ENCODE data around the gene NPFFR2. TPM values are rescaled to one million over a fixed set of nuclear protein-coding genes. Genes with fewer than 3 reads are reported as not detected.

The NPFFR2 gene
- total and polyA plus RNA-seq, 4 donors = 0.05 TPM; not detected in 3

DNA sequence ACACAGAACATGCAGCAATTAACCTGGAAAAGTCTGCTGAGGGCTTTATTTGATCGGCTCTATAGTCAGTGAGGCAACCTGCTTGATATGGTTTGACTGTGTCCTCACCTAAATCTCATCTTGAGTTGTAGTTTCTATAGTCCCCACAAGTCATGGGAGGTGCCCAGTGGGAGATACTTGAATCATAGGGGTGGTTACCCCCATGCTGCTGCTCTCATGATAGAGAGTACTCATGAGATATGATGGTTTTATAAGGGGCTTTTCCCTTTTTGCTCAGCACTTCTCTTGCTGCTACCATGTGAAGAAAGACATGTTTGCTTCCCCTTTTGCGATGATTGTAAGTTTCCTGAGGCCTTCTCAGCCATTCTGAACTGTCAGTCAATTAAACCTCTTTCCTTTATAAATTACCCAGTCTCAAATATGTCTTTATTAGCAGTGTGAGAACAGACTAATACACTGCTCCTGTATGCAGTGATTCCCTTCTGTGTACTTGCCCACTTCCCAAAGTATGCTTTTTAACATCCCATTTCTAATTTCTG is 78.2 kb downstream of the NPFFR2 start (continued):
- TF ChIP-seq CTCF (IDR thresholded peaks at IDR 0.05; ENCODE audit: low read depth, low read length, missing input control) (no peak), HNF4G (IDR thresholded peaks at IDR 0.05) (no peak), TAF1 (conservative IDR thresholded peaks at IDR 0.05) (no peak), GABPA (IDR thresholded peaks at IDR 0.05 in 1 of 2, conservative IDR thresholded peaks at IDR 0.05 in 1 of 2) (no peak), RXRA (IDR thresholded peaks at IDR 0.05) (no peak)
- TF ChIP-seq, protein P1, sequence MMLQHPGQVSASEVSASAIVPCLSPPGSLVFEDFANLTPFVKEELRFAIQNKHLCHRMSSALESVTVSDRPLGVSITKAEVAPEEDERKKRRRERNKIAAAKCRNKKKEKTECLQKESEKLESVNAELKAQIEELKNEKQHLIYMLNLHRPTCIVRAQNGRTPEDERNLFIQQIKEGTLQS (IDR thresholded peaks at IDR 0.05) = no peak

- H3K9ac ChIP-seq (ENCODE audit: low read depth in 1 of 2, low read length in 2 of 2) = no peak overlapping the region
- no peaks in the 10 kb centered on the region for H3K36me3 ChIP-seq (ENCODE audit: control insufficient read depth in 4 of 4, insufficient read depth in 3 of 4, low read depth in 1 of 4, low read length in 3 of 4)
- H3K27me3 ChIP-seq (ENCODE audit: control insufficient read depth in 4 of 4, insufficient read depth in 4 of 4, low read length in 3 of 4) = no peaks in the 10 kb centered on the region
- H3K4me3 ChIP-seq (ENCODE audit: low read depth in 1 of 3, low read length in 3 of 3) = no peak overlapping the region
- DNase-seq (ENCODE audit: low spot score) = no peak
- no peaks in the 10 kb centered on the region for H3K4me1 ChIP-seq (ENCODE audit: control insufficient read depth in 4 of 4, insufficient read depth in 4 of 4, low read length in 3 of 4)
- H3K9me3 ChIP-seq (ENCODE audit: control insufficient read depth in 4 of 4, low read length in 3 of 4) = no peaks in the 10 kb centered on the region
- 97% methylated on average over 1 of the region's 1 CpG for WGBS
- no peak overlapping the region for H3K27ac ChIP-seq (ENCODE audit: low read depth in 1 of 2, low read length in 2 of 2)
- TF ChIP-seq FOXA1 (IDR thresholded peaks at IDR 0.05) = no peak
- no peak for TF ChIP-seq YY1 (IDR thresholded peaks at IDR 0.05)
- no peak for TF ChIP-seq REST (IDR thresholded peaks at IDR 0.05)
- TF ChIP-seq RXRA (IDR thresholded peaks at IDR 0.05) = no peak
- TF ChIP-seq TAF1 (conservative IDR thresholded peaks at IDR 0.05) = no peak
- TF ChIP-seq, protein P2, sequence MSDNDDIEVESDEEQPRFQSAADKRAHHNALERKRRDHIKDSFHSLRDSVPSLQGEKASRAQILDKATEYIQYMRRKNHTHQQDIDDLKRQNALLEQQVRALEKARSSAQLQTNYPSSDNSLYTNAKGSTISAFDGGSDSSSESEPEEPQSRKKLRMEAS (IDR thresholded peaks at IDR 0.05) = no peak
- TF ChIP-seq JUND (IDR thresholded peaks at IDR 0.05) = no peak
- TF ChIP-seq CTCF (IDR thresholded peaks at IDR 0.05; ENCODE audit: low read depth, low read length, missing input control) = no peak
- TF ChIP-seq ZBTB33 (IDR thresholded peaks at IDR 0.05) = no peak
- no peak for TF ChIP-seq NR2F2 (IDR thresholded peaks at IDR 0.05)
- no peak for TF ChIP-seq EGR1 (IDR thresholded peaks at IDR 0.05; ENCODE audit: low read depth in 2 of 2)
- no peak for TF ChIP-seq GABPA (IDR thresholded peaks at IDR 0.05 in 1 of 2, conservative IDR thresholded peaks at IDR 0.05 in 1 of 2)
- TF ChIP-seq FOXA2 (IDR thresholded peaks at IDR 0.05) = no peak
- no peak for TF ChIP-seq SP1 (IDR thresholded peaks at IDR 0.05)
- no peak for TF ChIP-seq HNF4A (conservative IDR thresholded peaks at IDR 0.05)
- TF ChIP-seq HNF4G (IDR thresholded peaks at IDR 0.05) = no peak
- TF ChIP-seq RAD21 (IDR thresholded peaks at IDR 0.05) = no peak
Observed at GRCh38 chr4:72110886-72111285, 79.1 kb downstream of the NPFFR2 start.

Measured in liver (tissue), 9 donors.